Neural progenitor cell (in vitro differentiated cells): ENCODE data around the gene CD28. TPM values are rescaled to one million over a fixed set of nuclear protein-coding genes. Genes with fewer than 3 reads are reported as not detected.

ENCODE experiments used
- DNase-seq: peaks from one replicate; pipeline ENCODE4 v3.0.0-alpha.2; 2016; ENCODE audit warnings: low spot score
- H2AFZ ChIP-seq: fragments of 200-600 bp; sonication (generic); replicated peaks from 2 replicates; pipeline ENCODE4 v1.6.1; 2016; ENCODE audit warnings: antibody characterized with exemption
- H3F3A ChIP-seq: fragments of 200-600 bp; sonication (generic); 2 replicates; pipeline ENCODE4 v1.6.1; 2016; ENCODE audit warnings: antibody characterized with exemption, low read depth
- H3K27ac ChIP-seq: fragments of 200-600 bp; sonication (generic); 2 replicates; pipeline ENCODE4 v1.5.1; 2016; ENCODE audit warnings: mild to moderate bottlenecking
- H3K27me3 ChIP-seq: fragments of 200-600 bp; sonication (generic); 2 replicates; pipeline ENCODE4 v1.6.1; 2016; ENCODE audit warnings: mild to moderate bottlenecking, moderate library complexity
- H3K36me3 ChIP-seq: fragments of 200-600 bp; sonication (generic); 2 replicates; pipeline ENCODE4 v1.5.1; 2016
- H3K4me1 ChIP-seq: fragments of 200-600 bp; sonication (generic); 2 replicates; pipeline ENCODE4 v1.6.1; 2016; ENCODE audit warnings: mixed run types
- H3K4me2 ChIP-seq: fragments of 200-600 bp; sonication (generic); 2 replicates; pipeline ENCODE4 v1.6.1; 2016
- H3K4me3 ChIP-seq: fragments of 200-600 bp; sonication (generic); 2 replicates; pipeline ENCODE4 v1.5.1; 2016
- H3K79me2 ChIP-seq: fragments of 200-600 bp; sonication (generic); 2 replicates; pipeline ENCODE4 v1.6.1; 2016; ENCODE audit warnings: low read depth
- H3K9ac ChIP-seq: fragments of 200-600 bp; sonication (generic); 2 replicates; pipeline ENCODE4 v1.6.1; 2016
- H3K9me3 ChIP-seq: fragments of 200-600 bp; sonication (generic); 2 replicates; pipeline ENCODE4 v1.5.1; 2016; ENCODE audit warnings: low read depth
- H4K20me1 ChIP-seq: fragments of 200-600 bp; sonication (generic); 2 replicates; pipeline ENCODE4 v1.6.1; 2016; ENCODE audit warnings: low read depth
- H3K27ac Mint-ChIP-seq: 3 replicates; pipeline ENCODE4 v1.8.0; 2021; ENCODE audit warnings: mixed read lengths
- H3K27me3 Mint-ChIP-seq: 2 replicates; pipeline ENCODE4 v1.8.0; 2022; ENCODE audit warnings: low read depth, mild to moderate bottlenecking, inconsistent platforms, moderate library complexity, mixed read lengths; ENCODE audit not compliant: insufficient read depth
- H3K36me3 Mint-ChIP-seq: 3 replicates; pipeline ENCODE4 v1.8.0; 2021; ENCODE audit warnings: mixed read lengths
- H3K4me1 Mint-ChIP-seq: 3 replicates; pipeline ENCODE4 v1.8.0; 2021; ENCODE audit warnings: mixed read lengths
- H3K4me3 Mint-ChIP-seq: 3 replicates; pipeline ENCODE4 v1.8.0; 2021; ENCODE audit warnings: mild to moderate bottlenecking, moderate library complexity, mixed read lengths
- H3K9me3 Mint-ChIP-seq: 3 replicates; pipeline ENCODE4 v1.8.0; 2020; ENCODE audit warnings: mixed read lengths
- EZH2 ChIP-seq: fragments of 200-600 bp; sonication (generic); IDR thresholded peaks from 2 replicates; pipeline ENCODE4 v1.6.1; 2017; ENCODE audit warnings: antibody characterized with exemption, mild to moderate bottlenecking, moderate library complexity
- EZH2phosphoT487 ChIP-seq: fragments of 200-600 bp; sonication (generic); IDR thresholded peaks from 2 replicates; pipeline ENCODE4 v1.6.1; 2017; ENCODE audit warnings: antibody characterized with exemption
- total RNA-seq: library from RNA; depleted of rRNA; stranded (reverse); fragments of >200 nt; gene quantifications from 2 replicates; pipeline ENCODE4 v1.2.3, GENCODE V29; 2015; ENCODE audit warnings: low replicate concordance
- TF ChIP-seq, protein P1 (sequence below): fragments of 200-600 bp; sonication (generic); IDR thresholded peaks from 2 replicates; pipeline ENCODE4 v1.5.1; 2017; ENCODE audit warnings: antibody characterized with exemption, mild to moderate bottlenecking

Gene CD28
- total RNA-seq, 1 donor from 2014 or later = not detected

DNA sequence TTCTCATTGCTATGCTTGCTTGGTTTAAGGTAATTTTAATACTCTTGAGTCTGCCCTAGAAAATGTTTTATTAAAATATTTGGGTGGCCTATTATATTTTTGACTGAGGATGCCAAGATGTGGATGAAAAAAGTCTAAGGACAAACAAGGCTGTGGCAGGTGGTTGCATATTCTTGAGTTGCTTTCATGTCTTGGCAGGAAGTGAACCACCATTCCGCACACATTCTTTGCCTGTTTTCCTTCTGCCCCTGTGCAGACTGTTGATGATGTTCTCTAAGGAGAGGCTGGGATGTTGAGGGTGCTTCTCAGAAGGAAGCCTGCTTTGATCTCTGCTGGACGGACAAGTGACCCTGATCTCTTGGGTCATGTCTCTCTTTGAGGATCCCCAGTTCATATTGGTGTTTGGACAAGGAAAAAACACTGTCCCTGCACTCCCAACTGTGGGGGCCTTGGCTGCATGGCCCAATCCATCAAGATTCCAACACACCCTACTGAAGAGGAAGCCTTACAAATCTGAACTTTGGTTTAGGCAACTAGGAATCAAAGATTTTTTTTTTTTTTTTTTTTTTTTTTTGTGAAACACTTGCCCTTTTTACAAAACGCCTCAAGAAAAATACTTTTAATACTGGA is 45.0 kb upstream of the CD28 start:
- Histone ChIP-seq H3K4me1 (peaks cover 8% of the 10 kb centered on the region), H3F3A (no peaks in the 10 kb centered on the region), H3K4me3 (no peak overlapping the region), H2AFZ (peak overlapping the region; percentile 57), H3K79me2 (no peaks in the 10 kb centered on the region), H3K36me3 (no peaks in the 10 kb centered on the region), H4K20me1 (no peaks in the 10 kb centered on the region), H3K4me2 (no peak overlapping the region), H3K27me3 (no peaks in the 10 kb centered on the region), H3K9me3 (no peaks in the 10 kb centered on the region), H3K9ac (no peak overlapping the region), H3K27ac (no peak overlapping the region)
- H3K4me3 Mint-ChIP-seq = no peak overlapping the region
- peaks cover 16% of the 10 kb centered on the region for H3K4me1 Mint-ChIP-seq
- H3K9me3 Mint-ChIP-seq = no peaks in the 10 kb centered on the region
- H3K27me3 Mint-ChIP-seq = peaks cover 3% of the 10 kb centered on the region
- TF ChIP-seq EZH2phosphoT487 = no peak
- TF ChIP-seq, protein P1, sequence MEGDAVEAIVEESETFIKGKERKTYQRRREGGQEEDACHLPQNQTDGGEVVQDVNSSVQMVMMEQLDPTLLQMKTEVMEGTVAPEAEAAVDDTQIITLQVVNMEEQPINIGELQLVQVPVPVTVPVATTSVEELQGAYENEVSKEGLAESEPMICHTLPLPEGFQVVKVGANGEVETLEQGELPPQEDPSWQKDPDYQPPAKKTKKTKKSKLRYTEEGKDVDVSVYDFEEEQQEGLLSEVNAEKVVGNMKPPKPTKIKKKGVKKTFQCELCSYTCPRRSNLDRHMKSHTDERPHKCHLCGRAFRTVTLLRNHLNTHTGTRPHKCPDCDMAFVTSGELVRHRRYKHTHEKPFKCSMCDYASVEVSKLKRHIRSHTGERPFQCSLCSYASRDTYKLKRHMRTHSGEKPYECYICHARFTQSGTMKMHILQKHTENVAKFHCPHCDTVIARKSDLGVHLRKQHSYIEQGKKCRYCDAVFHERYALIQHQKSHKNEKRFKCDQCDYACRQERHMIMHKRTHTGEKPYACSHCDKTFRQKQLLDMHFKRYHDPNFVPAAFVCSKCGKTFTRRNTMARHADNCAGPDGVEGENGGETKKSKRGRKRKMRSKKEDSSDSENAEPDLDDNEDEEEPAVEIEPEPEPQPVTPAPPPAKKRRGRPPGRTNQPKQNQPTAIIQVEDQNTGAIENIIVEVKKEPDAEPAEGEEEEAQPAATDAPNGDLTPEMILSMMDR = no peak
- TF ChIP-seq EZH2 = no peak
- H3K27ac Mint-ChIP-seq = no peak overlapping the region
- H3K36me3 Mint-ChIP-seq = no peaks in the 10 kb centered on the region
- DNase-seq = no peak

DNA sequence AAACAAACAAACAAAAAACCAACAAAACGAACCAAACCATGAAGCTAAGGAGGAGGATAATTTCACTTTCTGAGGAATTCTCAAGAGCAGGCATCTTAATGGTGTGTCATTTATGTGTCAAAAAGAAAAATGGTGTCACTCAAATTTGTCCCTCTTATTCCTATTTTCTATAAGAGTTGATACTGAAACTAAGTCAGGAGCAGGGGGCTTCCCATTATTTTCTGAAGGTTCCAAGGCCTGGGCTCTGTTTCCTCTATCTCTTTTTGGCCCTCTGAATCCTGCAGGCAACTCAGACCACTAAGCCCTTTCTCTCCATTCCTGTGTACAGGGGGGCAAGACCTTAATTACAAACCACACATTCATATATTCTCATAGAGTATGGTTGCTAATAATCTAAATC is 44.0 kb upstream of the CD28 start:
- no peaks in the 10 kb centered on the region for H3K9me3 ChIP-seq
- no peak overlapping the region for H2AFZ ChIP-seq
- H3K4me3 ChIP-seq = no peak overlapping the region
- H3K9ac ChIP-seq = no peak overlapping the region
- H3K27me3 ChIP-seq = no peaks in the 10 kb centered on the region
- no peaks in the 10 kb centered on the region for H4K20me1 ChIP-seq
- H3K4me2 ChIP-seq = no peak overlapping the region
- peaks cover 13% of the 10 kb centered on the region for H3K4me1 Mint-ChIP-seq
- H3K9me3 Mint-ChIP-seq = no peaks in the 10 kb centered on the region
- H3F3A ChIP-seq = no peaks in the 10 kb centered on the region
- TF ChIP-seq EZH2 (no peak), EZH2phosphoT487 (no peak)
- TF ChIP-seq, protein P1 = no peak
- H3K36me3 ChIP-seq = no peaks in the 10 kb centered on the region
- H3K4me3 Mint-ChIP-seq = no peak overlapping the region
- H3K79me2 ChIP-seq = no peaks in the 10 kb centered on the region
- H3K4me1 ChIP-seq = peaks cover 8% of the 10 kb centered on the region
- no peak for DNase-seq
- peaks cover 3% of the 10 kb centered on the region for H3K27me3 Mint-ChIP-seq
- no peaks in the 10 kb centered on the region for H3K36me3 Mint-ChIP-seq
- peak overlapping the region; percentile 66 for H3K27ac Mint-ChIP-seq
- H3K27ac ChIP-seq = no peak overlapping the region

DNA sequence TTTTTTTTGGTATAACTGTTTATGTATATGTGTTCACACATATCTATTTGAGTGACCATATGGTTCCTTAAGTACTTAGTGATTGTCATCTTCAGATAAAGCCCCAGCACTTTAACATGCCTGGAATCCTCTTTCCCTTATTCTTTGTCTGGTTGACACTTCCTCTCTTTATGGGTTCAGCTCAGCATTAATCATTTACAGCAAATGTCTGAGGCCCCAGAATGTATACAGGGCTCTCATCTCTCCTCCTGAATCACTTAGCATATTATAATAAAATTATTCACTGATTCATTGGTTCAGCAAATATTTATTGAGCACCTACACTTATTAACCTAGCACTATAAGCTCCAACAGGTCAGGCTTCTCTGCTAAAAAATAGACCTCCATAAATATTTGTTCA is 43.5 kb upstream of the CD28 start:
- peaks cover 3% of the 10 kb centered on the region for H3K27me3 Mint-ChIP-seq
- no peak overlapping the region for H3K4me3 Mint-ChIP-seq
- no peaks in the 10 kb centered on the region for H3K9me3 Mint-ChIP-seq
- no peak for DNase-seq
- Histone ChIP-seq H3K4me3 (no peak overlapping the region), H3K4me2 (no peak overlapping the region), H4K20me1 (no peaks in the 10 kb centered on the region), H3K36me3 (no peaks in the 10 kb centered on the region), H3K27ac (no peak overlapping the region), H3K4me1 (peaks cover 8% of the 10 kb centered on the region), H3K9me3 (no peaks in the 10 kb centered on the region), H3F3A (no peaks in the 10 kb centered on the region), H3K9ac (no peak overlapping the region), H2AFZ (no peak overlapping the region), H3K79me2 (no peaks in the 10 kb centered on the region), H3K27me3 (no peaks in the 10 kb centered on the region)
- H3K36me3 Mint-ChIP-seq = no peaks in the 10 kb centered on the region
- peak overlapping the region; percentile 66 for H3K27ac Mint-ChIP-seq
- H3K4me1 Mint-ChIP-seq = peaks cover 14% of the 10 kb centered on the region
- no peak for TF ChIP-seq EZH2

DNA sequence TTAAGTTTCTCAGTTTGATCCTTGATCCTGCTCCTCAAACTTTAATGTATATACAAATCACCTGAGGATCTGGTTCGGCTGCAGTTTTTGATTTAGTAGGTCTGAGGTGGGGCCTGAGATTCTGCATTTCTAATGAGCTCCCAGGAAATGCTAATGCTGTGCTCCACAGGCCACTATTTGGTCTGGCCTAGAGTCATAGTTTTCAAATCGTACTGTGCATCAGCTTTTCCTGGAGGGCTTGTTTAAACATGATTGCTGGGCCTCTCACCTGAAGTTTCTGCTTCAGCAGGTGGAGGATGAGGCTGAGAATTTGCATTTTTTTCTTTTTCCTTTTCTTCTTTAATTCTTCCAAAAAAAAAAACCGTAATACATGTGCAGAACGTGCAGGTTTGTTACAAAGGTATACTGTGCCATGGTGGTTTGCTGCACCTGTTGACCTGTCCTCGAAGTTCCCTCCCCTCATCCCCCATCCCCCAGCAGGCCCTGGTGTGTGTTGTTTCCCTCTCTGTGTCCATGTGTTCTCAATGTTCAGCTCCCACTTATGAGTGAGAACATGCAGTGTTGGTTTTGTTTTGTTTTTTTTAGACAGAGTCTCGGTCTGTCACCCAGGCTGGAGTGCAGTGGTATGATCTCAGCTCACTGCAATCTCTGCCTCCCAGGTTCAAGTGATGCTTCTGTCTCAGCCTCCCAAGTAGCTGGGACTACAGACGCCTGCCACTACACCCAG is 42.2 kb upstream of the CD28 start:
- Mint-ChIP-seq H3K27me3 (no peaks in the 10 kb centered on the region), H3K4me1 (peaks cover 15% of the 10 kb centered on the region), H3K4me3 (no peak overlapping the region), H3K9me3 (no peaks in the 10 kb centered on the region), H3K27ac (peak overlapping the region; percentile 36), H3K36me3 (no peaks in the 10 kb centered on the region)
- Histone ChIP-seq H3K4me3 (no peak overlapping the region), H3K79me2 (no peaks in the 10 kb centered on the region), H4K20me1 (no peaks in the 10 kb centered on the region), H3K4me1 (peaks cover 8% of the 10 kb centered on the region), H2AFZ (peak overlapping the region; percentile 85), H3K36me3 (no peaks in the 10 kb centered on the region), H3K9ac (no peak overlapping the region), H3K9me3 (no peaks in the 10 kb centered on the region), H3K27ac (no peak overlapping the region), H3F3A (no peaks in the 10 kb centered on the region), H3K27me3 (no peaks in the 10 kb centered on the region), H3K4me2 (no peak overlapping the region)
- no peak for DNase-seq
- TF ChIP-seq, protein P1 = no peak
- TF ChIP-seq EZH2 (no peak), EZH2phosphoT487 (no peak)
